B cell (primary cell): Measurements from ENCODE around the gene DNAJC3. TPM values are rescaled to one million over a fixed set of nuclear protein-coding genes. Genes with fewer than 3 reads are reported as not detected.

Experiments
- ATAC-seq: fragments of 200-7000 bp; cut with Tn5 transposase; one replicate; pipeline ENCODE4 v1.10.0; 2021; ENCODE audit warnings: low read depth, mild to moderate bottlenecking, moderate number of reproducible peaks, moderate library complexity
- CTCF ChIA-PET: fragments of 350-600 bp; sonication (Branson Sonifier 250); formaldehyde crosslinking; loops from one replicate; lab custom pipeline; 2021; ENCODE audit warnings: antibody characterized with exemption, inconsistent platforms; lab: Charles Lee
- POLR2A ChIA-PET: fragments of 350-600 bp; sonication (Branson Sonifier 250); formaldehyde crosslinking; loops from one replicate; lab custom pipeline; 2021; ENCODE audit warnings: antibody characterized with exemption; lab: Charles Lee
- DNase-seq: peaks from one replicate; pipeline ENCODE4 v3.0.0; 2013
- H2AFZ ChIP-seq: 2 replicates; pipeline ENCODE4 v1.6.1; 2012; ENCODE audit warnings: mild to moderate bottlenecking, low read depth, low read length; ENCODE audit not compliant: insufficient read depth, poor library complexity, severe bottlenecking
- H3K27ac ChIP-seq, 2 donors: 1 replicate in 1 of 2; 2 replicates in 1 of 2; pipeline ENCODE4 v1.5.1; 2012 to 2013; ENCODE audit warnings: low read length in 2 of 2, mild to moderate bottlenecking in 2 of 2, moderate library complexity in 1 of 2
- H3K27me3 ChIP-seq, 4 experiments: fragments of 200-600 bp in 1 of 4; sonication (generic) in 1 of 4; replicated peaks in 1 of 4; 1 replicate in 2 of 4; 2 replicates in 2 of 4; pipeline versions ENCODE4 v1.6.1 to v1.7.0; 2013 to 2016; ENCODE audit warnings: low read length in 3 of 4, mild to moderate bottlenecking in 2 of 4, mixed read lengths in 1 of 4, moderate library complexity in 1 of 4; ENCODE audit not compliant: insufficient read depth in 4 of 4, control insufficient read depth in 3 of 4; ENCODE audit errors: control extremely low read depth in 1 of 4
- H3K36me3 ChIP-seq, 2 experiments: replicated peaks in 1 of 2; 1 replicate in 1 of 2; 2 replicates in 1 of 2; pipeline versions ENCODE4 v1.6.1 to v1.7.1; 2013; ENCODE audit warnings: low read length in 1 of 2; ENCODE audit not compliant: insufficient read depth in 2 of 2, control insufficient read depth in 1 of 2; ENCODE audit errors: control extremely low read depth in 1 of 2, extremely low read depth in 1 of 2
- H3K4me1 ChIP-seq, 2 donors: fragments of 200-600 bp in 1 of 2; sonication (generic) in 1 of 2; 1 replicate in 1 of 2; 2 replicates in 1 of 2; pipeline versions ENCODE4 v1.5.1 to v1.6.1; 2013 to 2017; ENCODE audit warnings: low read length in 2 of 2; ENCODE audit not compliant: control insufficient read depth in 2 of 2, insufficient read depth in 2 of 2
- H3K4me2 ChIP-seq: replicated peaks from 2 replicates; pipeline ENCODE3; 2012; ENCODE audit warnings: mild to moderate bottlenecking, low read depth, low read length; ENCODE audit not compliant: poor library complexity, severe bottlenecking
- H3K4me3 ChIP-seq, 5 experiments: fragments of 200-600 bp in 1 of 5; sonication (generic) in 1 of 5; 1 replicate in 3 of 5; 2 replicates in 2 of 5; pipeline versions ENCODE4 v1.5.1 to v1.7.0; 2011 to 2016; ENCODE audit warnings: low read length in 4 of 5, mild to moderate bottlenecking in 4 of 5, low read depth in 2 of 5, control low read depth in 1 of 5, moderate library complexity in 1 of 5; ENCODE audit not compliant: insufficient read depth in 1 of 5; ENCODE audit errors: control extremely low read depth in 1 of 5, extremely low read depth in 1 of 5
- H3K79me2 ChIP-seq: fragments of 200-600 bp; sonication (generic); one replicate; pipeline ENCODE4 v1.6.0; 2016; ENCODE audit warnings: low read length; ENCODE audit not compliant: control insufficient read depth, insufficient read depth
- H3K9ac ChIP-seq: fragments of 200-600 bp; sonication (generic); 2 replicates; pipeline ENCODE4 v1.6.1; 2017; ENCODE audit warnings: mild to moderate bottlenecking, low read length, moderate library complexity
- H3K9me3 ChIP-seq, 3 donors: one replicate each; pipeline versions ENCODE4 v1.6.1 to v1.7.1; 2013; ENCODE audit warnings: low read length in 2 of 3; ENCODE audit not compliant: control insufficient read depth in 2 of 3, insufficient read depth in 1 of 3; ENCODE audit errors: control extremely low read depth in 1 of 3
- H4K20me1 ChIP-seq: 2 replicates; pipeline ENCODE4 v1.6.0; 2012; ENCODE audit warnings: mild to moderate bottlenecking, low read length; ENCODE audit not compliant: insufficient read depth, control insufficient read depth, poor library complexity, severe bottlenecking
- H3K27ac Mint-ChIP-seq: one replicate; pipeline ENCODE4 v1.8.0; 2021; ENCODE audit warnings: mixed read lengths
- H3K27me3 Mint-ChIP-seq: one replicate; pipeline ENCODE4 v1.8.0; 2021; ENCODE audit warnings: mixed read lengths
- H3K4me1 Mint-ChIP-seq: one replicate; pipeline ENCODE4 v1.8.0; 2021; ENCODE audit warnings: mixed read lengths
- H3K4me3 Mint-ChIP-seq: one replicate; pipeline ENCODE4 v1.8.0; 2021; ENCODE audit warnings: mixed read lengths
- H3K9me3 Mint-ChIP-seq: one replicate; pipeline ENCODE4 v1.8.0; 2022; ENCODE audit warnings: mixed read lengths; ENCODE audit not compliant: insufficient read depth
- CTCF ChIP-seq: fragments of 200-600 bp; IDR thresholded peaks from one replicate; pipeline ENCODE4 v1.8.0; 2022; ENCODE audit warnings: antibody characterized with exemption, mild to moderate bottlenecking
- EZH2 ChIP-seq: IDR thresholded peaks from 2 replicates; pipeline ENCODE4 v1.6.1; 2012; ENCODE audit warnings: borderline replicate concordance, low read depth, mild to moderate bottlenecking, moderate library complexity, low read length; ENCODE audit not compliant: insufficient read depth, poor library complexity, severe bottlenecking
- WGBS: methylation state at CpG from one replicate; pipeline ENCODE4 v1.1.5; 2013; ENCODE audit warnings: missing lambda C conversion rate; ENCODE audit not compliant: insufficient coverage; 5-methylcytosine and 5-hydroxymethylcytosine counted together
- intact Hi-C: fragments of 100-400 bp; cut with micrococcal nuclease; formaldehyde crosslinking; loops from one replicate; pipeline ENCODE4 v1.10.0; 2022
- polyA plus RNA-seq: library from polyadenylated mRNA; depleted of rRNA; stranded (reverse); fragments of >200 nt; gene quantifications from 2 replicates; pipeline ENCODE4 v1.2.3, GENCODE V29; 2012
- total RNA-seq, 2 donors: library from RNA; stranded (reverse); fragments of 120-200 nt in 1 of 2; gene quantifications; 1 replicate in 1 of 2; 2 replicates in 1 of 2; pipeline versions ENCODE4 v1.2.3 to v1.2.4, GENCODE V29; 2013 to 2022

Gene DNAJC3
- total and polyA plus RNA-seq, 2 donors (not counting 1 experiment from before 2014, with no cell fraction given), result 2.8 to 12.1 TPM

GRCh38 chr13:95716231-95716630 lies 39.3 kb downstream of the DNAJC3 start:
- H3K4me1 Mint-ChIP-seq, result peaks cover 3% of the 10 kb centered on the region

GRCh38 chr13:95722241-95722640 lies 45.3 kb downstream of the DNAJC3 start:
- POLR2A ChIA-PET, result no interaction called here
- 100% methylated on average over 1 of the region's 1 CpG for WGBS

More at GRCh38 chr13:95716231-95716630, 39.3 kb downstream of the DNAJC3 start:
- ChIA-PET POLR2A (no interaction called here), CTCF (no interaction called here)
- no peak overlapping the region for H3K27ac ChIP-seq
- H3K4me1 ChIP-seq, result no peaks in the 10 kb centered on the region
- intact Hi-C loops, result no loop called here
- no peak for TF ChIP-seq CTCF
- no peak for TF ChIP-seq EZH2
- H3K9ac ChIP-seq, result no peak overlapping the region
- H3K9me3 ChIP-seq, result no peaks in the 10 kb centered on the region
- ATAC-seq, result no peak
- Mint-ChIP-seq H3K27me3 (no peaks in the 10 kb centered on the region), H3K9me3 (peaks cover 2% of the 10 kb centered on the region), H3K4me3 (no peak overlapping the region), H3K27ac (no peak overlapping the region)
- H3K4me3 ChIP-seq, result no peak overlapping the region
- H4K20me1 ChIP-seq, result peaks cover 11% of the 10 kb centered on the region
- 99% methylated on average over 10 of the region's 11 CpGs for WGBS
- peaks cover 6 to 17% of the 10 kb centered on the region in 2 experiments for H3K36me3 ChIP-seq
- H3K27me3 ChIP-seq, result no peaks in the 10 kb centered on the region
- peaks cover 43% of the 10 kb centered on the region for H3K79me2 ChIP-seq
- H2AFZ ChIP-seq, result no peak overlapping the region
- DNase-seq, result no peak
- H3K4me2 ChIP-seq, result no peak overlapping the region

More at GRCh38 chr13:95722241-95722640, 45.3 kb downstream of the DNAJC3 start:
- no peak overlapping the region for H3K4me3 Mint-ChIP-seq
- H3K4me1 Mint-ChIP-seq, result peaks cover 8% of the 10 kb centered on the region
- intact Hi-C loops, result no loop called here
- H3K4me2 ChIP-seq, result no peak overlapping the region
- no peak for ATAC-seq
- peaks cover 2 to 9% of the 10 kb centered on the region in 2 experiments for H3K36me3 ChIP-seq
- no peaks in the 10 kb centered on the region for H3K9me3 ChIP-seq
- H2AFZ ChIP-seq, result no peak overlapping the region
- TF ChIP-seq CTCF (no peak), EZH2 (no peak)
- no peaks in the 10 kb centered on the region for H3K27me3 Mint-ChIP-seq
- no peaks in the 10 kb centered on the region for H3K4me1 ChIP-seq
- no peak for DNase-seq
- peaks cover 6% of the 10 kb centered on the region for H4K20me1 ChIP-seq
- no peak overlapping the region for H3K27ac ChIP-seq
- no peak overlapping the region for H3K9ac ChIP-seq
- peaks cover 19% of the 10 kb centered on the region for H3K79me2 ChIP-seq
- no peak overlapping the region for H3K27ac Mint-ChIP-seq
- no peak overlapping the region for H3K4me3 ChIP-seq
- H3K9me3 Mint-ChIP-seq, result peaks cover 4% of the 10 kb centered on the region
- CTCF ChIA-PET, result no interaction called here
- no peaks in the 10 kb centered on the region for H3K27me3 ChIP-seq
